Stimulated activated CD4-positive, alpha-beta T cell treated with anti-CD3 and anti-CD28 coated beads, Interleukin-1b, Interleukin-23, amount 100 ng/mL, for 4 hours (primary cell): ENCODE data around the gene TRIOBP.
"Not testable (repeated sequence)": the region's sequence is repeated elsewhere in the genome, so short reads cannot be mapped to it uniquely, and the experiment has no call there.

ENCODE experiments used
- DNase-seq, 2 donors: peaks; one replicate each; pipeline ENCODE4 v3.0.0-alpha.2; 2020; ENCODE audit warnings: low read depth in 2 of 2

The TRIOBP gene

GRCh38 chr22:37696657-37697537 lies at the start of gene TRIOBP:
TRIOBP (plus strand) TSS chr22:37697048; CDS start chr22:37701366, 4,318 bp downstream.
- DNase-seq = peak; percentile 60 to 80

- DNase-seq = no peak
These were observed 49.5 kb upstream of the TRIOBP start for GRCh38 chr22:37647317-37647716.

GRCh38 chr22:37647928-37648327 lies 48.9 kb upstream of the TRIOBP start:
- DNase-seq = no peak

GRCh38 chr22:37650463-37651136 lies 46.2 kb upstream of the TRIOBP start:
- DNase-seq = no peak

- DNase-seq = no peak
These were observed 42.1 kb upstream of the TRIOBP start for GRCh38 chr22:37654563-37655251.

- DNase-seq = no peak
These were observed 41.6 kb upstream of the TRIOBP start for GRCh38 chr22:37655252-37655563.

GRCh38 chr22:37656583-37656982 lies 40.3 kb upstream of the TRIOBP start:
- not testable (repeated sequence) for DNase-seq

- no peak for DNase-seq
These were observed 39.2 kb upstream of the TRIOBP start for GRCh38 chr22:37657590-37658132.

GRCh38 chr22:37658133-37659065 lies 38.4 kb upstream of the TRIOBP start, which contains the start of gene PDXP:
PDXP (plus strand) TSS chr22:37658723; CDS start chr22:37658783, 60 bp downstream.
- DNase-seq = peak; percentile 98 to 99

GRCh38 chr22:37659066-37659896 lies 37.6 kb upstream of the TRIOBP start:
- no peak for DNase-seq

- DNase-seq = no peak
These were observed 36.7 kb upstream of the TRIOBP start for GRCh38 chr22:37659897-37660708.

- DNase-seq = no peak
These were observed 36.2 kb upstream of the TRIOBP start for GRCh38 chr22:37660709-37661045.

GRCh38 chr22:37661160-37661924 lies 35.5 kb upstream of the TRIOBP start:
- no peak for DNase-seq

GRCh38 chr22:37662039-37662438 lies 34.8 kb upstream of the TRIOBP start:
- DNase-seq = no peak

- DNase-seq = no peak
These were observed 33.2 kb upstream of the TRIOBP start for GRCh38 chr22:37663521-37664140.

- DNase-seq = no peak
These were observed 32.4 kb upstream of the TRIOBP start for GRCh38 chr22:37664249-37665101.

- DNase-seq = no peak
These were observed 31.4 kb upstream of the TRIOBP start for GRCh38 chr22:37665487-37665886.
